ENCODE results near the gene PLA2G4B.

DNA sequence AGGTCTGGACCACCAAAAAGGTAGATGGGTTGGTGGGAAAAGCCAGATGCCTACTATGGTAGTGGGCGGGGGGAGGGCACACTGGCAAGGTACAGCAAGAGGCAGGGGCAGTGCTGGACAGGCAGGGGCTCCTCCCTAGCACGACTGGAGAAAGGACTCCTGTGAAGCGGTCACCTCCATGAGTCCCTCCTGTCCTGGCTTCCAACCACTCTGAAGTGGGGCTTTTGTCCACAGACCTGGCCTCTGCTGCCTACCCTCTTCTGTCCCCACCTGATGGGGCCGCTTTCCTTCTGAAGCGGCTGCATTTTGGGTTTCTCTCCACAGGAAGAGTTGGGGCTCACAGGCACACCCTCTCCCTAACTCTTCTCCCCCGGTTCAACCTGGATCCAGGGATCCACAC is 57.9 kb downstream of the PLA2G4B start:
- no peak for TF ChIP-seq EP300 (IDR thresholded peaks at IDR 0.05)
- TF ChIP-seq, protein P1, sequence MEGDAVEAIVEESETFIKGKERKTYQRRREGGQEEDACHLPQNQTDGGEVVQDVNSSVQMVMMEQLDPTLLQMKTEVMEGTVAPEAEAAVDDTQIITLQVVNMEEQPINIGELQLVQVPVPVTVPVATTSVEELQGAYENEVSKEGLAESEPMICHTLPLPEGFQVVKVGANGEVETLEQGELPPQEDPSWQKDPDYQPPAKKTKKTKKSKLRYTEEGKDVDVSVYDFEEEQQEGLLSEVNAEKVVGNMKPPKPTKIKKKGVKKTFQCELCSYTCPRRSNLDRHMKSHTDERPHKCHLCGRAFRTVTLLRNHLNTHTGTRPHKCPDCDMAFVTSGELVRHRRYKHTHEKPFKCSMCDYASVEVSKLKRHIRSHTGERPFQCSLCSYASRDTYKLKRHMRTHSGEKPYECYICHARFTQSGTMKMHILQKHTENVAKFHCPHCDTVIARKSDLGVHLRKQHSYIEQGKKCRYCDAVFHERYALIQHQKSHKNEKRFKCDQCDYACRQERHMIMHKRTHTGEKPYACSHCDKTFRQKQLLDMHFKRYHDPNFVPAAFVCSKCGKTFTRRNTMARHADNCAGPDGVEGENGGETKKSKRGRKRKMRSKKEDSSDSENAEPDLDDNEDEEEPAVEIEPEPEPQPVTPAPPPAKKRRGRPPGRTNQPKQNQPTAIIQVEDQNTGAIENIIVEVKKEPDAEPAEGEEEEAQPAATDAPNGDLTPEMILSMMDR (IDR thresholded peaks at IDR 0.05): no peak
- TF ChIP-seq POLR2A (IDR thresholded peaks at IDR 0.05): no peak

All from tibial nerve (tissue), 4 donors.